ENCODE data around the gene WDFY1. TPM values are rescaled to one million over a fixed set of nuclear protein-coding genes. Genes with fewer than 3 reads are reported as not detected.
A peak's percentile ranks its signal among the peaks of the same experiment; 100 is the strongest.
"Not testable (repeated sequence)": the region's sequence is repeated elsewhere in the genome, so short reads cannot be mapped to it uniquely, and the experiment has no call there.

WDFY1 gene
- total RNA-seq, 1 donor from 2014 or later, result 154 TPM

- DNase-seq (ENCODE audit: low read depth, low spot score), result peak; percentile 80
These were observed 12.1 kb upstream of the WDFY1 start, which contains the start of gene MRPL44 for GRCh38 chr2:223957092-223957851. Gene MRPL44, plus strand, starts transcription at chr2:223957463. Its CDS starts 10 bp downstream, at chr2:223957473.

- DNase-seq (ENCODE audit: low read depth, low spot score), result no peak
These were observed 11.2 kb upstream of the WDFY1 start for GRCh38 chr2:223956300-223956699.

GRCh38 chr2:223954401-223954800 is 9.3 kb upstream of the WDFY1 start:
- DNase-seq (ENCODE audit: low read depth, low spot score), result no peak

- no peak for DNase-seq (ENCODE audit: low read depth, low spot score)
These were observed 7.3 kb upstream of the WDFY1 start for GRCh38 chr2:223952280-223952968.

GRCh38 chr2:223950448-223951347 is 5.6 kb upstream of the WDFY1 start:
- no peak for DNase-seq (ENCODE audit: low read depth, low spot score)

- no peak for DNase-seq (ENCODE audit: low read depth, low spot score)
These were observed 4.2 kb upstream of the WDFY1 start for GRCh38 chr2:223949241-223949840.

- no peak for DNase-seq (ENCODE audit: low read depth, low spot score)
These were observed 2.6 kb upstream of the WDFY1 start for GRCh38 chr2:223947711-223948205.

- no peak for DNase-seq (ENCODE audit: low read depth, low spot score)
These were observed 620 bp upstream of the WDFY1 start for GRCh38 chr2:223945755-223946154.

GRCh38 chr2:223944166-223944702 is 901 bp downstream of the WDFY1 start:
- DNase-seq (ENCODE audit: low read depth, low spot score), result no peak

GRCh38 chr2:223943561-223944008 is 1.6 kb downstream of the WDFY1 start:
- no peak for DNase-seq (ENCODE audit: low read depth, low spot score)

- no peak for DNase-seq (ENCODE audit: low read depth, low spot score)
These were observed 2.0 kb downstream of the WDFY1 start for GRCh38 chr2:223943135-223943534.

GRCh38 chr2:223941579-223942277 is 3.4 kb downstream of the WDFY1 start:
- no peak for DNase-seq (ENCODE audit: low read depth, low spot score)

GRCh38 chr2:223939438-223939837 is 5.7 kb downstream of the WDFY1 start:
- not testable (repeated sequence) for DNase-seq (ENCODE audit: low read depth, low spot score)

- DNase-seq (ENCODE audit: low read depth, low spot score), result no peak
These were observed 7.6 kb downstream of the WDFY1 start for GRCh38 chr2:223937535-223937934.

GRCh38 chr2:223936862-223937326 is 8.2 kb downstream of the WDFY1 start:
- no peak for DNase-seq (ENCODE audit: low read depth, low spot score)

- DNase-seq (ENCODE audit: low read depth, low spot score), result no peak
These were observed 9.5 kb downstream of the WDFY1 start for GRCh38 chr2:223935459-223936125.

- no peak for DNase-seq (ENCODE audit: low read depth, low spot score)
These were observed 10.3 kb downstream of the WDFY1 start for GRCh38 chr2:223934870-223935269.

- no peak for DNase-seq (ENCODE audit: low read depth, low spot score)
These were observed 12.0 kb downstream of the WDFY1 start for GRCh38 chr2:223932816-223933800.

Measured in pulmonary artery endothelial cell (primary cell).